MM.1S (cell line): ENCODE measurements around the gene SLC26A5.

Source experiments
- DNase-seq: peaks from one replicate; pipeline ENCODE4 v3.0.0-alpha.2; 2015
- H2AFZ ChIP-seq: fragments of 300-600 bp; sonication (generic); 2 replicates; pipeline ENCODE4 v1.6.0; 2016; ENCODE audit warnings: antibody characterized with exemption, low read length
- H3F3A ChIP-seq: fragments of 300-600 bp; sonication (generic); 2 replicates; pipeline ENCODE4 v1.6.1; 2016; ENCODE audit warnings: mild to moderate bottlenecking, antibody characterized with exemption, low read length, moderate library complexity, mixed read lengths; ENCODE audit not compliant: insufficient read depth
- H3K27ac ChIP-seq: fragments of 300-600 bp; sonication (generic); 2 replicates; pipeline ENCODE4 v1.5.1; 2016; ENCODE audit warnings: mild to moderate bottlenecking, low read length
- H3K27me3 ChIP-seq: fragments of 300-600 bp; sonication (generic); replicated peaks from 2 replicates; pipeline ENCODE4 v1.6.0; 2016; ENCODE audit warnings: low read length; ENCODE audit not compliant: insufficient read depth
- H3K36me3 ChIP-seq: fragments of 300-600 bp; sonication (generic); replicated peaks from 2 replicates; pipeline ENCODE4 v1.6.1; 2016; ENCODE audit warnings: mild to moderate bottlenecking, low read length, mixed read lengths; ENCODE audit not compliant: insufficient read depth
- H3K4me1 ChIP-seq: fragments of 300-600 bp; sonication (generic); 2 replicates; pipeline ENCODE4 v1.6.1; 2016; ENCODE audit warnings: low read length, mixed read lengths
- H3K4me2 ChIP-seq: fragments of 300-600 bp; sonication (generic); 2 replicates; pipeline ENCODE4 v1.6.0; 2016; ENCODE audit warnings: low read depth, low read length
- H3K4me3 ChIP-seq: fragments of 300-600 bp; sonication (generic); 2 replicates; pipeline ENCODE4 v1.5.1; 2016; ENCODE audit warnings: low read length, mixed read lengths
- H3K79me2 ChIP-seq: fragments of 300-600 bp; sonication (generic); 2 replicates; pipeline ENCODE4 v1.6.1; 2016; ENCODE audit warnings: mixed run types, low read length, mixed read lengths
- H3K9ac ChIP-seq: fragments of 300-600 bp; sonication (generic); 2 replicates; pipeline ENCODE4 v1.6.1; 2016; ENCODE audit warnings: low read length, mixed read lengths
- H3K9me2 ChIP-seq: fragments of 300-600 bp; sonication (generic); replicated peaks from 2 replicates; pipeline ENCODE4 v1.6.1; 2016; ENCODE audit warnings: mild to moderate bottlenecking, low read length, mixed read lengths; ENCODE audit not compliant: insufficient read depth
- H3K9me3 ChIP-seq: fragments of 300-600 bp; sonication (generic); replicated peaks from 2 replicates; pipeline ENCODE4 v1.6.1; 2016; ENCODE audit warnings: mild to moderate bottlenecking, low read length, mixed read lengths; ENCODE audit not compliant: insufficient read depth
- H4K20me1 ChIP-seq: fragments of 300-600 bp; sonication (generic); 2 replicates; pipeline ENCODE4 v1.6.1; 2016; ENCODE audit warnings: mild to moderate bottlenecking, low read length, moderate library complexity, mixed read lengths; ENCODE audit not compliant: insufficient read depth
- EZH2 ChIP-seq: fragments of 300-600 bp; sonication (generic); optimal IDR thresholded peaks from 2 replicates; pipeline ENCODE3; 2017; ENCODE audit warnings: low read depth, mild to moderate bottlenecking, antibody characterized with exemption, low read length, mixed read lengths
- EZH2phosphoT487 ChIP-seq: fragments of 300-600 bp; sonication (generic); IDR thresholded peaks from 2 replicates; pipeline ENCODE4 v1.6.1; 2018; ENCODE audit warnings: antibody characterized with exemption, low read length
- TF ChIP-seq, protein P1 (sequence below): fragments of 300-600 bp; sonication (generic); IDR thresholded peaks from 2 replicates; pipeline ENCODE4 v1.5.1; 2016; ENCODE audit warnings: antibody characterized with exemption, low read length, mixed read lengths

SLC26A5 gene

GRCh38 chr7:103325744-103326143 is 120.3 kb downstream of the SLC26A5 start:
- no peaks in the 10 kb centered on the region; the same call in 1 of the 2 replicates for H3K36me3 ChIP-seq
- no peak for DNase-seq
- H3K4me1 ChIP-seq = no peaks in the 10 kb centered on the region
- H2AFZ ChIP-seq = no peak overlapping the region
- H3K79me2 ChIP-seq = 0 out of 2 replicates have a peak, but pooled peaks cover 5% of the 10 kb centered on the region
- H3K4me3 ChIP-seq = no peak overlapping the region
- H4K20me1 ChIP-seq = no peaks in the 10 kb centered on the region
- H3K27me3 ChIP-seq = no peaks in the 10 kb centered on the region
- H3K4me2 ChIP-seq = no peak overlapping the region
- no peaks in the 10 kb centered on the region for H3F3A ChIP-seq
- TF ChIP-seq EZH2 (no peak), EZH2phosphoT487 (no peak)
- TF ChIP-seq, protein P1, sequence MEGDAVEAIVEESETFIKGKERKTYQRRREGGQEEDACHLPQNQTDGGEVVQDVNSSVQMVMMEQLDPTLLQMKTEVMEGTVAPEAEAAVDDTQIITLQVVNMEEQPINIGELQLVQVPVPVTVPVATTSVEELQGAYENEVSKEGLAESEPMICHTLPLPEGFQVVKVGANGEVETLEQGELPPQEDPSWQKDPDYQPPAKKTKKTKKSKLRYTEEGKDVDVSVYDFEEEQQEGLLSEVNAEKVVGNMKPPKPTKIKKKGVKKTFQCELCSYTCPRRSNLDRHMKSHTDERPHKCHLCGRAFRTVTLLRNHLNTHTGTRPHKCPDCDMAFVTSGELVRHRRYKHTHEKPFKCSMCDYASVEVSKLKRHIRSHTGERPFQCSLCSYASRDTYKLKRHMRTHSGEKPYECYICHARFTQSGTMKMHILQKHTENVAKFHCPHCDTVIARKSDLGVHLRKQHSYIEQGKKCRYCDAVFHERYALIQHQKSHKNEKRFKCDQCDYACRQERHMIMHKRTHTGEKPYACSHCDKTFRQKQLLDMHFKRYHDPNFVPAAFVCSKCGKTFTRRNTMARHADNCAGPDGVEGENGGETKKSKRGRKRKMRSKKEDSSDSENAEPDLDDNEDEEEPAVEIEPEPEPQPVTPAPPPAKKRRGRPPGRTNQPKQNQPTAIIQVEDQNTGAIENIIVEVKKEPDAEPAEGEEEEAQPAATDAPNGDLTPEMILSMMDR = no peak
- H3K9me2 ChIP-seq = no peaks in the 10 kb centered on the region
- H3K9me3 ChIP-seq = no peaks in the 10 kb centered on the region
- no peak overlapping the region for H3K9ac ChIP-seq
- H3K27ac ChIP-seq = no peak overlapping the region
